GM23248 (cell line): ENCODE measurements around the gene LRP2.

Source experiments
- EZH2 ChIP-seq: fragments of 200-600 bp; sonication (generic); IDR thresholded peaks from 2 replicates; pipeline ENCODE4 v1.6.1; 2018; ENCODE audit warnings: antibody characterized with exemption, mild to moderate bottlenecking; ENCODE audit not compliant: insufficient read depth, poor library complexity, severe bottlenecking
- EZH2phosphoT487 ChIP-seq: fragments of 200-600 bp; sonication (generic); IDR thresholded peaks from 2 replicates; pipeline ENCODE4 v1.6.1; 2018; ENCODE audit warnings: antibody characterized with exemption, moderate library complexity, mild to moderate bottlenecking, low read depth; ENCODE audit not compliant: insufficient read depth

DNA sequence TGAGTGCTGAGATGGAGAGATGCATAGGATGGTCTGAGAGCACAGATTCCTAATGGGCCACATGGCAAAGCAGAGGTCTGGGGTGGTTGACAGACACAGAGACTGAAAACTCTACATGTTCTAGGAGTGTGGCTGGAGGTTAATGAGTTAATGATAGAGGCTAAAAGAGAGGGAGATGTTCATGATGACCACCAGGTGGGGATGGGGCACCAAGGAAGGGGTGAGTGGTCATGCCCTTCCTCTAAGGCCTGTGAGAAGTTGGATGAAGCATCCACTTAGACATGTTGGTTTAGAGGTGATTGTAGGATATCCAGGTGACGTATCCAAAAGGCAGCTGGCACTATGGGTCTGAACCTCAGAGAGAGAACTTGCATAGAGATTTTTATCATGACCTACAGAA, 102.1 kb downstream of the LRP2 start:
- TF ChIP-seq EZH2: no peak
- no peak for TF ChIP-seq EZH2phosphoT487
